NCI-H510A (cell line): ENCODE measurements around the gene GIT1.
A peak's percentile ranks its signal among the peaks of the same experiment; 100 is the strongest.

Experiments used
- DNase-seq: peaks from one replicate; lab custom pipeline; 2025; lab: John Stamatoyannopoulos, UW

Gene GIT1, protein sequence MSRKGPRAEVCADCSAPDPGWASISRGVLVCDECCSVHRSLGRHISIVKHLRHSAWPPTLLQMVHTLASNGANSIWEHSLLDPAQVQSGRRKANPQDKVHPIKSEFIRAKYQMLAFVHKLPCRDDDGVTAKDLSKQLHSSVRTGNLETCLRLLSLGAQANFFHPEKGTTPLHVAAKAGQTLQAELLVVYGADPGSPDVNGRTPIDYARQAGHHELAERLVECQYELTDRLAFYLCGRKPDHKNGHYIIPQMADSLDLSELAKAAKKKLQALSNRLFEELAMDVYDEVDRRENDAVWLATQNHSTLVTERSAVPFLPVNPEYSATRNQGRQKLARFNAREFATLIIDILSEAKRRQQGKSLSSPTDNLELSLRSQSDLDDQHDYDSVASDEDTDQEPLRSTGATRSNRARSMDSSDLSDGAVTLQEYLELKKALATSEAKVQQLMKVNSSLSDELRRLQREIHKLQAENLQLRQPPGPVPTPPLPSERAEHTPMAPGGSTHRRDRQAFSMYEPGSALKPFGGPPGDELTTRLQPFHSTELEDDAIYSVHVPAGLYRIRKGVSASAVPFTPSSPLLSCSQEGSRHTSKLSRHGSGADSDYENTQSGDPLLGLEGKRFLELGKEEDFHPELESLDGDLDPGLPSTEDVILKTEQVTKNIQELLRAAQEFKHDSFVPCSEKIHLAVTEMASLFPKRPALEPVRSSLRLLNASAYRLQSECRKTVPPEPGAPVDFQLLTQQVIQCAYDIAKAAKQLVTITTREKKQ

DNA sequence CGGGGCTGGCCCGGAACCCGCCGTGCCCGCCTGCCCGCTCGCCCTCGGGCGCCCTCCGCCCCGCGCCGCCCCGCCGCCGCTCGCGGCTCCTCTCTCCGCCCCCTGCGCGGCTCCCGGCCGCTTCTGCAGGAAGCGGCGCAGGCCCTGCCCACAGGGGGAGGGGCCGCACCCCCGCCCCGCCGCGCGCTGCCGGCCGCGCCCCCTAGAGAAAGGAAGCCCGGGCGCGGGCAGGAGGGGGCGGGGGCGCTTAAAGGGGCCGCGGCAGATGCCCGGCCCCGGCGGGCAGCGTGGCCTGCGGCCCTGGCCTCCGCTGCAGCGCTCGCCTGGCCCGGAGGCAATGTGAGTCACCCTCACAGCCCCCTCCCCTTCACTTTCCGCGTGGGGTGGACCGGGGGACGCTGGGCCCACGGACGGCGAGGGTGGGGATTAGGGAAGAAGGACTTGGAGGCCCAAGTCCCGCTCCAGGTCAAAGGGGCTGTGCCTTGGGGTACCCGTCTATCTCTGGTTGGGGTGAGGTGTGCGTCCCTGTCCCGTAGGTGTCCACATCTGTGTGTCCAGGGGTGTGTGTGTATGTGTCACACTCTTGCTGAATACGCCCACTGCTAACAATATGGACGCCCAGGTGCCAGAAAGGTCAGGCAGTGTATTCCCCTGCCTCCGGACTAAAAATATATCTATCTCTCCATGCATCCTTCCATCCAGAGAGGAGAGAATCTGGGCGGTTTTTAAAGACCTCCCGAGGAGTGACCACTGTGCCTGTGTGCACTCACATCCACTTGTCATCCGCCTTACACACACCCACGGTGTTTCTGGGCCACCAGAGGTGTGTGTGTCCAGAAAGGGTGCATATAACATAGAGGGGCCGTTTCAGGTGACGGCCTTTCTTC lies at the start of gene GIT1:
Gene GIT1, minus strand, starts transcription at position 125 of the 887 bp plus-strand sequence. CDS start 270 bp downstream, outside the sequence.
- peak; percentile 88 for DNase-seq

DNA sequence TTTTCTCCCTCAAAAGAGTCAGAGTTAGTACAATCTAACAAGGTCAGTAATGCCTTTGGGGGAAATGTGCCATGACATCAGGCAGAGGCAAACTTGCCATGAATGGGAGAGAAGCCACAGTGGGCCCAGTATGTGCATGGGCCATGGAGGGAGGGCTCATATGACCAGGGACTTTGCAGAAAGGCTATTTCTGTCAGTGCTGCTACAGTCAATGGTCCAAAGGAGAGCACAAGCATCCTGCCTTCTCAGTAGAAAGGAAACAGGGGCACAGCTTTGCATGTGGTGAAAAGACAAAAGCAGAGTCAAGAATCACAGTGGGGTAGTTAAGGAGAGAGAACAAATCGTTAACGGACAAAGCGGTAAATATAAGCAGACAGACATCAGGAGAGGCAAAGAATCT lies 44.4 kb upstream of the GIT1 start:
- DNase-seq: no peak

DNA sequence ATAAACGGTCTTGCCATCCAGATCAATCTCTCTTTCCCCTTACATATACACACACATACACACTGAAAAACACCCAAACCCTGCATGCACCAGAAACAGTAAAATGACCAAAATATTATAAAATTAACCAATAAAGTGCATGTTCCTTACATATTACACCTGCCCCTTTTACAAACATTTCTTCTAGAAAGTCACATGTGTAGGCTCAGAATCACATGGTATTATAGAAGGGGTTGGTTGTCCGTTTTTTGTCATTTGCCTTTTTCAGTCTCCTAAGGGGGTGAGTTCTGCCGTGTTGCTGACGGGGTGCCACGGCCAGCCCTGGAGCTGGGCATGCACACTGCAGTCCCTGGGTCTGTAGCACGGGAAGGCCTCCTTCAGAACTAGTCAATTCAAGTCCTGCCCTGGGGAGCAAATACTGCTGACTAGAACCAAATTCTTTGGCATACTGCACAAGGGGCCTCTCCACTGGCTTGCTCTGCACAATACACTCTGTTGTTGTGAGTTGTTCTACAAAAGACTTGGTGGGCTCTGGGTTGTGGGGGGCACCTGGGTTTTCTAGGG lies 41.3 kb upstream of the GIT1 start:
- DNase-seq: no peak

DNA sequence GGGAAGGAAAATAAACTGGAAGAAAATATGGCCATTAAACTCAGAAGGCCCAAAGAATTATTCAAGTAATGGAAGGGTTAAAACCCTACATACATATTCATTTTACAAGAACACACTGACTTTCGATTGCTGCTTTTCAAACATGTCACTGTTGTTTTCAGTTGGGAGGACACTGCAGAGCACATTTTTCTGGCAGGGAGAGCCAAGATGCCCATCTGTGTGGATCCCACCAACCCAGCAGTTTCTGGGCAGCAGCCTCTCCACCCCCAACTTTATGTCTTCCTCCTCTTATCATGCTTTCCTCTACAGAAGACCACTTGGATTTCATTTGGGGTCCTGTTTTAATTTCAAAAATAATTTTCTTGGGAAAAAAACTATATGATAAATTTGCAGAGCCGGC lies 40.4 kb upstream of the GIT1 start:
- no peak for DNase-seq

DNA sequence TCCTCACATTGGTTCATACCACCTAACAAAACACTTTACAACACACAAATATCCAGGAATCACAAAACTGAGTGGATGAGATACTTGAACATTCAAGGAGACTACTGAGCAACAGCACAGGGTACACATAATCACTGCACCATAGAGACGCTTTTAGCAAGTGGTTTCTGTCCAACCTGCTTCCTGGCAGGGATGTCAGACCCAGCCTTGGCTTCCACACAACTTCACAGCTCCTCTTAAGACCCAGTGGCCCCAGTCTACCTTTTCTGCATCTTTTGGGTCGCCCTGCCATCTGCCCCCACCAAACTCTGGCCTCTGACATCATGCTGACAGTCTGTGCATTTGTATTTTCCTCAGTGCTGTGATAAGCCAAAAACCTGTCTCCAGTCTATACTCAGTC lies 39.2 kb upstream of the GIT1 start:
- no peak for DNase-seq

DNA sequence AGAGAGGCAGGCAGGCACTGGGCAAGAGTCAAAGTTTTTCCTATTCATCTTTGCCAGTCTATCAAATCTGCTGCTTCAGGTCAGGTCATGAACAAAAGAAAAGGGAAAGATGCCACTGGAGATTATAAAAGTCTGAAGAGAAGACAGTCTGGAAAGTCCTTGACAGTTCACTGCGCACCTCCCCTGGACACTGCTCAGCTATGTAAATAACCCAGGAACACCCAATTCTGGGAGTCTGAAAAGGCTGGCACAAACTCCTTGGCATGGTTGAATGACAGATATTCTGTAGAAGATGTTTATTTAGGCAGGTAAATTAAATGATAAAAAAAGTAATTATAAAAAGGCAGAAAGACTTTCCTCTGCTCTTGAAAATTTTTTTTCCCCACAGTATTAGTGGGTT lies 38.5 kb upstream of the GIT1 start:
- DNase-seq: no peak

DNA sequence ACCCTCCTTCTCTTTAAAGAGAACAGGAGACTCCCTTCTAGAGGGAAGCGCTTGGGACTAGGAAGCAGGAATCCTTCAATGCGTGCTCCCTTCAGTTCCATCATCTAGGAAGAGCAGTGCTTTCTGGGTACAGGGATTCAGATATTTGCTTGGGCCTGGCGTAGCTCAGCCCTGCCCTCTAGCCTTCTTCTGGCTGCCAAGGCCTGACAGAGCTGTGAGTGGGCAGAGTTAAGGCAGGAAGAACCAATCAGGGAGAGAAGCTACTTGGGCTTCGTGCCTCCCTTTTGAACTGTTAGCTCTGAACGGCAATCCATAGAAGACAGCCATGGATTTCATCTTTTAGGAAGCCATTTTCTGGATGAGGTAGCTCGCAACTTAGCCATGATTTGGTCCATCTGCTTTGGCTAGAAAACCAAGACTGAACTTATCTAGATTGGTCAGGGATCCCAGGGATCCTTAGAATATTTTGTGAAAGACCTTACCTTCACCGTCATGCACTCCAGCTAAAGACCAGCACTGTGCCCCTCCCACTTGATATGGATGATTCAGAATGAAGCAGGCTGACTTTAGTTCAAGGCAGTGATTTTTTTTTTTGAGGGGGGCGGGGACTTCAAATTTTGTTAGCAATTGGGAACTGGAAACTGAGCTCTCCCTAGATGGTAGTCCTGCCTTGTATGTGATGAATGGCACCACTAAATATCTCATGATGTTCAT lies 35.7 kb upstream of the GIT1 start:
- DNase-seq: peak; percentile 7

DNA sequence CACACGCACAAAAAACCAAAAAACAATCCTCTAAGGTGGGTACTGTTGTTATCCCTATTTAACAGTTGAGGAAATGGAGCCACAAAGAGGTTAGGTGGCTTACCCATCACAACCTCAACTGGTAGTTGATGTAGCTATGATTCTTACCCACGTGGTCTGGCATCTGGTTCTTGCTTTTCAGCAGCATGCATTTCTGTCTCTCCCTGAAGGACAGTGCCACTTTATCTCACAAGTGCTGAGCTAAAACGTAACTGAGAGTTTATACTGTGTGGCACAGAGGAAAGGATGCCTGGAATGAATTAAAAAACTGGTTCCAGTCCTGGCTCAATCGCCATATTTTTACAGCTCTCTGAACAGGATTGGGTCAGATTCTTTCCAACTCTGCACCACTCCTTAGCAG lies 35.1 kb upstream of the GIT1 start:
- no peak for DNase-seq

DNA sequence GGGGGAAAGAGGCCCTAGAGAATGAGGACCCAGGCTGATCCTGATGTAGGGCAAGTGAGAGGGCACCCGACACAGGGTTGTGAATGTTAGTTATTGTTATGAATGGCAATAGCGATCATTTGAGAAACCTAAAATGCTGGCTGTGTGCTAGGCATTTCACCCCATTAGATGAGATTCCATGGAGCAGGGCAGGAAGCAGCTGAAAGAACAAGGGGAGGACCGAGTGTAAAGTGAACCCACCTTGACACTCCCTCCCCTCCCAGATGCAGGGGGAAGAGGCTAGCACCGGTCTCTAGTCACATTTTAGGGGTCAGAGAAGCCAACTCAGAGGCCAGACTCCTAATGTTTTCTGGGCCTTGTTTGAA lies 33.8 kb upstream of the GIT1 start:
- DNase-seq: no peak

DNA sequence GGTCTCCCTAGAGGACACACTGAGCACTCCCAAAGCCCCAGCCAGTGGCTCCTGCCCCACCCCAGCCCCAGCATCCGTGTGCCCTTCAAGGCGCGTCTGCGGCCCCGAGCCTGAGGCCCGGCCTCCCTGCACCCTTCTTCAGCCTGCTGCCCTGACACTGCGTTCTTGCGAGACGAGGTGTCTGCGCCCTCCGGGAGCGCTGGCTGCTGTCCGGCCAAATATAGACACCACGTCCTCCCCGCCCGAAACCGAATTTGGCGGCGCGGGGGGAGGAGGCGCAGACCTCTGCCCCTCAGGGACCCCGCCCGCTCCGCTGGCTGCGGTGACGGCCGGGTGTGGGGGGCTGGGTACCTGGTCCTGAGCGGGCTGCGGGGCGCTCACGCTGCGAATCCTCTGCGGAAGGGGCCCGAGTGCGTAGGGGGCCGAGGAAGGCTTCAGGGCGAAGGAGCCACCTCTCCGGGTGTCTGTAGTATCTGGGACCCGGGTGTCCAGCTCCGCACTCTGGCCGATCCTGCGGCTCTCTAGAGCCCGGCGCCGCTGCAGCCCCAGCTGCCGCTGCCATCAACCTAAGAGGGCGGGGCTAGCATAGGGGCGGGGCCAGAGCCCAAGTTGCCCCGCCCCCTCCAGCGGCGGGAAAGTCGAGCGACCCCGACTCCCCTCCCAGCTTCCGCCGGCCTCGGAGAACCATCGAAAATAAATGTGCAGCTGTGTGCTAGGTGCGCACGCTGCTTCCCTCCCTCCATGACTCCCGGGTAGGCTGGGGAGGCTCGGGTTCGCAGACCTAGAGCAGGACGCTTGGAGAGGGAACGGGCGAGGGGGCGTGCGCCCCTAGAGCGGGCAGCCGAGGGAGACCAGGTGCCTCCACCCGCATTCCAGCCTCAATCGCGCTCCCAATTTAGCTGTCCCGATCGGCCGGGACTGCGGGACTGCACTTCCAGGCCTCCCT lies 33.2 kb upstream of the GIT1 start, which contains the start of gene CORO6:
Gene CORO6, minus strand, starts transcription at position 576 of the 946 bp plus-strand sequence. CDS start 1,491 bp downstream, outside the sequence.
- DNase-seq: no peak

DNA sequence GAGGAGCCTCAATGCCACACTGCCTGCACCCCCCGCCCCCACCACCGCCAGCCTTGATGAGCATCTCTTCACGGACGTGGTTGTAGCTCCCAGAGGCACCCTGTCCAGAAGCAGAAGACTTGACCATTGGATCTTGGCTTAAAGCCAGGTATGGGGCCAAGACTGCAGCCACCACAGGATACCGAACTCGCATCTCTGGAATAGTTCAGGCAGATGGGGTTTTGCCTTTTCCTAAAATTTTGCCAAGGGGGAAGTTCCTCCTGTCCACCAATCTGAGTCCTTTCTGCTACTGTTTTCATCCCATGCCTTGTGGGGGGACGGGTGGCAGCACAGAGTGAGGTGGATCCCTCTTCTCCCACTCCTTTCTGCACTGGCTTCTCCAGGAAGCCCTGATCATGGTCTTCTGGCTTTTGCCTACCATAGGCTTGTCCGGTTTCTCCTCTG lies 32.3 kb upstream of the GIT1 start:
- DNase-seq: no peak

DNA sequence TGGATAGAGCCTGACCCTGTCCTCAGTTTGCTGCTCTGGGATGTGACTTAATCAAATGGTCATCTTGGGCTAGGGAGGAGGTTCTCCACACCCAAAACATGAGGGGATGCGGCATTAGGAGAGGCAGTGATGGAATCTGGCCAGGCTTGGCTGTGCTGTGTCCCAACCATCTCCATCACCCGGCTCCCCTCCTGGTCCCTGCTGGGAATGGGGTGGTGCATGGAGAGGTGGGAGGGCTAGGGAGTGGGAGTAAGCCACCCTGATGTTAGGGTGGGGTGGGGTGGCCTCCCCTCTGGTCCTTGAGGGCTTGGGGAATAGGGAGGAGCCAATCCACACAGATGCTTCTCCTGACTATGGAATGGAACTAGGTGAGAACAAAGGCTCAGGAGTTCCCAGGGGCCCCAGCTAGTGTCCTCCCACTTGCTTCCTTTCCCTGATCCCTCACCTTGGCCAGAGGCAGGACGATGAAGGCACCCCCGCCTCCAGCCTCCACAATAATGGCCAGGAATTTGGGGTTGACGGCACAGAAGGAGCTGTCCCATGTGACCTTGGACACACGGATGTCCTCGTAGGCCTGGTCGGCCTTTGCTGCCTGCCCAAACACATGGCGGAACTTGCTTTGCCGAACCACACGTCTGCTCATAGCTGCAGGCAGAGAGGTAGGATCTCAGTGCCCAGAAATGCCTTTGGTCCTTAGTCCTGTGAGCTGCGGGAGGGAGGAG lies 31.5 kb upstream of the GIT1 start:
- DNase-seq: no peak

DNA sequence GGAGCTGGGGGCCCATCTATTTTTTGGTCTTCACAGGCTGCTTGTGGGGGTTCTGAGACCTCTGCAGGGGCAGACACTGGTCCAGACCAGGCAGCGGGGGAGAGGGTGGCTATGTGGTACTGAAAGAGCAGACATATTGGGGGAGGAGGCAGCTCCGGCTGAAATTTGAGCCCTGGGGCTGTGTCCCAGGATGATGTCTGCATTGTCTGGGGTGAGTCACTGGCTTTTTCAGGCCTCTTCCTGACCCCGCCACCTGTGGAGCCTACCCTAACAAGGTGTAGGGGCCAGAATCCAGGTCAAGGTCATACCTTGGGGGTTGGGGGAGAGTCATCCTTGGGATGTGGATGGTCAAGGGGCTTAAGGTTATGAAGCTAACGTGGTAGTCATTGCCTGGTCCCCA lies 30.8 kb upstream of the GIT1 start:
- no peak for DNase-seq

DNA sequence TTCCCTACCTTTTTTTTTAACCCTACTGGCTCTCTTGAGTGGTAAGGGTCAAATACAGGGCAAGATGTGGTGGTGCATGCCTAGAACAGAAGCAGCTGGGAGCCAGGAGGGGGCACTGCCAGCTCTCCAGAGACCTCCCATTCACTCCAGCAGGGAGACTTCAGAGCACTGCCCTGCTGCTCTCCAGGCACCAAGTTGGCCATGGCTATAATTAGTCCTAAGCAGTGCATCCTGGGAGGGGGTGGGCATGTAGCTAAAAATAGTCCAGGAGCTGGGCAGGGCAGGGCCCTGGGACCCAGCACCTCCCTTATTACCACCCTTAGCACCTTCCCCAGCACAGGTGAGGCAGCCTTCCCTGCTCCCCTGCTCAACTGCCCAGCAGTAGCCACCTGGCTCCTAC lies 29.8 kb upstream of the GIT1 start:
- peak; percentile 14 for DNase-seq

DNA sequence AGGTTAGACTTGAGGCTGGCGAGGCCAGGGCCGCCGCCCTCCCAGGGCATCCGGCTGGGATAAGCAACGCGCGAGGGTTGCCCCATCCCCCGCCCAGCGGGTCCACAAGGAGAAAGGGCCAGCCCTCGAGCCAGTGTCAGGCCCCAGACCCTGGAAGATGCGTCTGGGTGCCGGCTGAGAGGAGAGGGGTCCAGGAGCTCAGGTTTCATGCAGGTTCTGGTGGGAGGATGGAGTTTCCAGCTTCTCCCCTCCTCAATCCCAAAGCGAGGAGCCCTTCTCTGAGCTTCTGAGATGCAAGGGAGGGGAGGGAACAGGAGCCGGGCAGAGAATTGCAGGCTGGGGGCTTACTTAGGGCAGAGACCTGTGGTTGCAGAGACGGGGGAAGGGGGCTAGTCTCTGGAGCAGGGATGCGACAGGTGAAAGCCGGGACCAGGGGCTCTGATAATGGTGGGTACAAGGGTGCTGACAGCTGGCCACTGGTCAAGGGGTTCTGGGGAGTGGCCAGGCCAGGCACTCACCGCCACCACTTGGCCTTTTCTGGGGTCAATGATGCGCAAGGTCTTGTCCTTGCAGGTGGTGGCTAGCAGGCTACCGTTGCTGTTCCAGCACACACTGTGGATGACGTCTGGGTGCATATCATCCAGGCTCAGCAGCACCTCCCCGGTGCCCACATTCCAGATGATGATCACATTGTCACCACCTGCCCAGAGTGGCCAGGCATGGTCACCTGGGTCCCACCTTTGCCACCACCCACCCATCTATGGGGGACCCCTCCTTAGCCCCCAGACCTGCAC lies 29.0 kb upstream of the GIT1 start:
- DNase-seq: no peak

DNA sequence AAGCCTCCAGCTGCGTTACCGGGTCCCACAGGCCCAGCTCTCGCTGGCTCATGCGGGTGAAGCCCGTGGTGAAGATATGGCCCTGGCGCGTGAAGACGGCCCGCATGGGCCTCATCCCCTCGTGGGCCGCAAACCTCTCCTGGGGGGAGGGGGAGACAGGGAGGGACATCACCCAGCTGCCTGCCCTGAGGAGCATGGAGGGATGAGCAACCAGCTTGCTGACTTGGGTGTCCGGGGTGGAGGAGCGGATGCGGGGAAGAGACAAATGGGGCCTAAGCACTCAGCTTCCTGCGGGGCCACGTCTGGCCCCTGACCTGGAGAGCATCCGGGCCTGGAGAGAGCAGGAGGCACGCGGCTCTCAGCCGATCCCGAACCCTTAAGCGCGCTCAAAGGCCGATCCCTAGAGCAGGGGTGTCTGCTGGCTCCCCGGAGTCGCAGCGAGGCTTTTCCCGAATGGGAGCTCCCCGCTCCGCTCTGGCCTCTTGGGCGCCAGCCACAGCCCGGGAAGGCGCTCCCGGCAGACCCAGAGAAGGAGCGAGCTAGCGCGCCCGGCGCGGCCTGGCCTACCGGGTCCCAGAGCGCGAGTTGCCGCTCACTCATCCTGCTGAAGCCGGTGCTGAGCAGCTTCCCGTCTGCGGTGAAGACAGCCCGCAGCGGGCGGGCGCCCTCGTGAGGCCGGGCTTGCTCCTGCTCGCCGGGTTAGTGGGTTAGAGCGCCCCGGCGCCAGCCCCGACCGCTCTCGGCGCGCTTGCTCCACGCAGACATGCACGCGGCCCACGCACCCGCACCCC lies 28.2 kb upstream of the GIT1 start:
- no peak for DNase-seq

DNA sequence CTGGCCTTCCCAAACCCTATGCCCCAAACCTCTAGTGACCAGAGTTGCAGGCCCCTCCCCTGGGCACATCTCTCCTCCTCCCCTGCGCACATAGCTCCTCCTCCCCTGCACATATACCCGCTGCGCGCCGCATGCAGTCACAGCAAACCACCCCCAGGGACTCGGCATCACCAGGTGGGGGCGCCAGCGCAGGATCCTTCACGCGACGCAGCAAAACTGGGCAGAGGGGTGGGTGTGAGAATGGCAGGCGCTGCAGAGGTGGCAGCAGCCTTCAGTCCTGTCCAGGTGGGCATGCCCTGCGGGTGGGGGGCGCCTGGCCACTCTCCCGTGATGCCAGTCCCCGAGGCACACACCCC lies 27.7 kb upstream of the GIT1 start:
- DNase-seq: peak; percentile 14
